PC-3 (cell line): Measurements from ENCODE around the gene COL25A1. TPM values are rescaled to one million over a fixed set of nuclear protein-coding genes. Genes with fewer than 3 reads are reported as not detected.

Source experiments
- ATAC-seq: fragments of 200-7000 bp; cut with Tn5 transposase; 2 replicates; pipeline ENCODE4 v1.9.1; 2020; ENCODE audit warnings: mild to moderate bottlenecking, moderate library complexity
- BruUV-seq: library from RNA; stranded (reverse); fragments of 400-500 nt; replicated peaks from 2 replicates; lab custom pipeline; 2021; lab: Mats Ljungman, UMichigan
- CTCF ChIA-PET: fragments of 300-600 bp; sonication (Branson Sonifier 250); formaldehyde crosslinking; loops from one replicate; lab custom pipeline; 2022; ENCODE audit warnings: antibody characterized with exemption; lab: Charles Lee
- POLR2A ChIA-PET: fragments of 300-600 bp; sonication (Branson Sonifier 250); formaldehyde crosslinking; loops from one replicate; lab custom pipeline; 2022; ENCODE audit warnings: antibody characterized with exemption; ENCODE audit not compliant: unreplicated experiment; lab: Charles Lee
- DNase-seq: peaks from one replicate; pipeline ENCODE4 v3.0.0-alpha.2; 2015
- H2AFZ ChIP-seq: fragments of 300-600 bp; sonication (generic); 2 replicates; pipeline ENCODE4 v1.6.0; 2016; ENCODE audit warnings: antibody characterized with exemption, low read length
- H3F3A ChIP-seq: fragments of 300-600 bp; sonication (generic); one replicate; pipeline ENCODE4 v1.6.0; 2017; ENCODE audit warnings: antibody characterized with exemption, low read length, control low read depth, mild to moderate bottlenecking; ENCODE audit not compliant: unreplicated experiment
- H3K27ac ChIP-seq: fragments of 300-600 bp; sonication (generic); 2 replicates; pipeline ENCODE4 v1.5.1; 2016; ENCODE audit warnings: mild to moderate bottlenecking, low read length
- H3K27me3 ChIP-seq: fragments of 300-600 bp; sonication (generic); 2 replicates; pipeline ENCODE4 v1.6.1; 2016; ENCODE audit warnings: low read length, mixed read lengths
- H3K36me3 ChIP-seq: fragments of 300-600 bp; sonication (generic); 2 replicates; pipeline ENCODE4 v1.6.1; 2016; ENCODE audit warnings: low read depth, mixed run types, low read length, mixed read lengths
- H3K4me1 ChIP-seq: fragments of 300-600 bp; sonication (generic); 2 replicates; pipeline ENCODE4 v1.5.1; 2016; ENCODE audit warnings: low read length; ENCODE audit not compliant: insufficient read depth
- H3K4me2 ChIP-seq: fragments of 300-600 bp; sonication (generic); 2 replicates; pipeline ENCODE4 v1.6.0; 2016; ENCODE audit warnings: low read length
- H3K4me3 ChIP-seq: fragments of 300-600 bp; sonication (generic); 2 replicates; pipeline ENCODE4 v1.5.1; 2016; ENCODE audit warnings: mild to moderate bottlenecking, low read length, mixed read lengths
- H3K79me2 ChIP-seq: fragments of 300-600 bp; sonication (generic); 2 replicates; pipeline ENCODE4 v1.6.1; 2017; ENCODE audit warnings: low read length, mixed read lengths
- H3K9ac ChIP-seq: fragments of 300-600 bp; sonication (generic); 2 replicates; pipeline ENCODE4 v1.6.0; 2016; ENCODE audit warnings: mild to moderate bottlenecking, low read length
- H3K9me2 ChIP-seq: fragments of 300-600 bp; sonication (generic); replicated peaks from 2 replicates; pipeline ENCODE4 v1.6.1; 2016; ENCODE audit warnings: mixed run types, low read length, mixed read lengths
- H3K9me3 ChIP-seq: fragments of 300-600 bp; sonication (generic); 2 replicates; pipeline ENCODE4 v1.6.1; 2016; ENCODE audit warnings: low read length, mixed read lengths
- H4K20me1 ChIP-seq: fragments of 300-600 bp; sonication (generic); 2 replicates; pipeline ENCODE4 v1.6.1; 2016; ENCODE audit warnings: low read length, mixed read lengths
- CTCF ChIP-seq: fragments of 300-600 bp; sonication (generic); conservative IDR thresholded peaks from 2 replicates; pipeline ENCODE4 v1.5.1; 2017; ENCODE audit warnings: antibody characterized with exemption, low read depth, mild to moderate bottlenecking, low read length
- EZH2 ChIP-seq: fragments of 300-600 bp; sonication (generic); IDR thresholded peaks from one replicate; pipeline ENCODE4 v1.6.1; 2017; ENCODE audit warnings: antibody characterized with exemption, mild to moderate bottlenecking, low read length; ENCODE audit not compliant: unreplicated experiment
- EZH2phosphoT487 ChIP-seq: fragments of 300-600 bp; sonication (generic); IDR thresholded peaks from 2 replicates; pipeline ENCODE4 v1.6.1; 2018; ENCODE audit warnings: mild to moderate bottlenecking, antibody characterized with exemption, low read length, borderline replicate concordance
- intact Hi-C: fragments of 100-400 bp; cut with micrococcal nuclease; formaldehyde crosslinking; loops from 2 replicates; pipeline ENCODE4 v1.9.0; 2023
- total RNA-seq: library from RNA; depleted of rRNA; stranded (reverse); fragments of >200 nt; gene quantifications from 2 replicates; pipeline ENCODE4 v1.2.3, GENCODE V29; 2014

COL25A1 gene
- total RNA-seq, 1 experiment from 2014 or later: not detected

- Histone ChIP-seq H3K9me3 (no peaks in the 10 kb centered on the region), H3F3A (no peaks in the 10 kb centered on the region), H3K27ac (no peak overlapping the region), H3K79me2 (no peaks in the 10 kb centered on the region), H4K20me1 (no peaks in the 10 kb centered on the region), H3K27me3 (no peaks in the 10 kb centered on the region), H3K9me2 (no peaks in the 10 kb centered on the region), H2AFZ (no peak overlapping the region), H3K4me1 (no peaks in the 10 kb centered on the region), H3K4me2 (no peak overlapping the region), H3K36me3 (no peaks in the 10 kb centered on the region), H3K4me3 (no peak overlapping the region), H3K9ac (no peak overlapping the region)
- no TSS peak for BruUV-seq
- ATAC-seq (no peak), DNase-seq (no peak)
- intact Hi-C loops: no loop called here
- ChIA-PET POLR2A (no interaction called here), CTCF (interaction anchor here (0.5 kb wide), 1 partner anchor 1069 kb away, joined by 4 read pairs; no protein-coding TSS in a partner anchor)
- TF ChIP-seq CTCF: no peak
- TF ChIP-seq EZH2: no peak
- no peak for TF ChIP-seq EZH2phosphoT487
These were observed 102.9 kb downstream of the COL25A1 start for GRCh38 chr4:109199585-109199984.

GRCh38 chr4:109195646-109196045 is 106.8 kb downstream of the COL25A1 start:
- intact Hi-C loops: no loop called here
- Histone ChIP-seq H3F3A (no peaks in the 10 kb centered on the region), H3K9me3 (no peaks in the 10 kb centered on the region), H2AFZ (no peak overlapping the region), H3K4me3 (no peak overlapping the region), H3K27ac (no peak overlapping the region), H3K27me3 (0 out of 2 replicates have a peak, but pooled peaks cover 10% of the 10 kb centered on the region), H3K4me2 (no peak overlapping the region), H3K36me3 (no peaks in the 10 kb centered on the region), H3K9ac (no peak overlapping the region), H3K79me2 (no peaks in the 10 kb centered on the region), H3K4me1 (no peaks in the 10 kb centered on the region), H3K9me2 (no peaks in the 10 kb centered on the region), H4K20me1 (no peaks in the 10 kb centered on the region)
- ATAC-seq: no peak
- no TSS peak for BruUV-seq
- DNase-seq: no peak
- POLR2A ChIA-PET: no interaction called here
- no peak for TF ChIP-seq EZH2
- TF ChIP-seq EZH2phosphoT487: no peak
- CTCF ChIA-PET: no interaction called here

DNA sequence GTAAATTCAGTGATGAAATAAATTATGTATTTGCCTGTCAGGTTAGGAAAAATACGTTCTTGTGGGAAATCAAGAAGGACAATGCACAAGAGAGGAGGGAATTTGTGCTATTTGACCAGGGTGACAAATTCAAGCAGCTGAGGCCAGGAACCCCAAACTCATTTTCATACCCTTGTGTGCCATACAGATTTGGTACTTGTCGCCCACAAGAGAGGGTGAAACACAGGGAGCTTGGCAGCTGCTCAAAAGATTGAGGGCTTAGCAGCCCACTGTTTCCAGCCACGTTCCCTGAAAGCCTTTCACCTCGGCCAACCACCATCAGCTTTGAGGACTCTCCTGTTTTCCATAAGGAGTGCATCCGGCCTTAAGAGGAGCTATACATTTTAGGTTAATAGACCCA is 111.2 kb downstream of the COL25A1 start:
- H2AFZ ChIP-seq: no peak overlapping the region
- TF ChIP-seq CTCF (no peak), EZH2 (no peak), EZH2phosphoT487 (no peak)
- no peaks in the 10 kb centered on the region for H4K20me1 ChIP-seq
- H3K79me2 ChIP-seq: no peaks in the 10 kb centered on the region
- intact Hi-C loops: no loop called here
- H3K27ac ChIP-seq: no peak overlapping the region
- no peak overlapping the region for H3K9ac ChIP-seq
- no peaks in the 10 kb centered on the region for H3K9me2 ChIP-seq
- H3K4me2 ChIP-seq: no peak overlapping the region
- no peaks in the 10 kb centered on the region for H3K4me1 ChIP-seq
- peaks cover 15% of the 10 kb centered on the region; the same call in 1 of the 2 replicates for H3K27me3 ChIP-seq
- CTCF ChIA-PET: no interaction called here
- POLR2A ChIA-PET: no interaction called here
- no peaks in the 10 kb centered on the region for H3K9me3 ChIP-seq
- no peaks in the 10 kb centered on the region for H3F3A ChIP-seq
- ATAC-seq (no peak), DNase-seq (no peak)
- no peaks in the 10 kb centered on the region for H3K36me3 ChIP-seq
- no peak overlapping the region for H3K4me3 ChIP-seq
- no TSS peak for BruUV-seq
